Activated naive CD4-positive, alpha-beta T cell treated with anti-CD3 and anti-CD28 coated beads, Interleukin-2, amount 10 ng/mL, durations not matched to agents 7 days and 5 days (primary cell): ENCODE data around the gene MRAP2.

ENCODE experiments used
- CTCF ChIA-PET: fragments of 350-600 bp; sonication (Branson Sonifier 250); formaldehyde crosslinking; loops from one replicate; lab custom pipeline; 2021; ENCODE audit warnings: antibody characterized with exemption; lab: Charles Lee
- DNase-seq: peaks from one replicate; pipeline ENCODE4 v3.0.0-alpha.2; 2020
- H3K27ac Mint-ChIP-seq: one replicate; pipeline ENCODE4 v1.8.0; 2021; ENCODE audit warnings: mild to moderate bottlenecking, moderate library complexity, mixed read lengths
- H3K27me3 Mint-ChIP-seq: one replicate; pipeline ENCODE4 v1.8.0; 2021; ENCODE audit warnings: mild to moderate bottlenecking, mixed read lengths
- H3K36me3 Mint-ChIP-seq: one replicate; pipeline ENCODE4 v1.8.0; 2021; ENCODE audit warnings: mixed read lengths
- H3K4me1 Mint-ChIP-seq: one replicate; pipeline ENCODE4 v1.8.0; 2021; ENCODE audit warnings: mixed read lengths
- H3K4me3 Mint-ChIP-seq: one replicate; pipeline ENCODE4 v1.8.0; 2021; ENCODE audit warnings: mild to moderate bottlenecking, moderate library complexity, mixed read lengths
- H3K9me3 Mint-ChIP-seq: one replicate; pipeline ENCODE4 v1.8.0; 2021; ENCODE audit warnings: mixed read lengths

MRAP2 gene, protein sequence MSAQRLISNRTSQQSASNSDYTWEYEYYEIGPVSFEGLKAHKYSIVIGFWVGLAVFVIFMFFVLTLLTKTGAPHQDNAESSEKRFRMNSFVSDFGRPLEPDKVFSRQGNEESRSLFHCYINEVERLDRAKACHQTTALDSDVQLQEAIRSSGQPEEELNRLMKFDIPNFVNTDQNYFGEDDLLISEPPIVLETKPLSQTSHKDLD

DNA sequence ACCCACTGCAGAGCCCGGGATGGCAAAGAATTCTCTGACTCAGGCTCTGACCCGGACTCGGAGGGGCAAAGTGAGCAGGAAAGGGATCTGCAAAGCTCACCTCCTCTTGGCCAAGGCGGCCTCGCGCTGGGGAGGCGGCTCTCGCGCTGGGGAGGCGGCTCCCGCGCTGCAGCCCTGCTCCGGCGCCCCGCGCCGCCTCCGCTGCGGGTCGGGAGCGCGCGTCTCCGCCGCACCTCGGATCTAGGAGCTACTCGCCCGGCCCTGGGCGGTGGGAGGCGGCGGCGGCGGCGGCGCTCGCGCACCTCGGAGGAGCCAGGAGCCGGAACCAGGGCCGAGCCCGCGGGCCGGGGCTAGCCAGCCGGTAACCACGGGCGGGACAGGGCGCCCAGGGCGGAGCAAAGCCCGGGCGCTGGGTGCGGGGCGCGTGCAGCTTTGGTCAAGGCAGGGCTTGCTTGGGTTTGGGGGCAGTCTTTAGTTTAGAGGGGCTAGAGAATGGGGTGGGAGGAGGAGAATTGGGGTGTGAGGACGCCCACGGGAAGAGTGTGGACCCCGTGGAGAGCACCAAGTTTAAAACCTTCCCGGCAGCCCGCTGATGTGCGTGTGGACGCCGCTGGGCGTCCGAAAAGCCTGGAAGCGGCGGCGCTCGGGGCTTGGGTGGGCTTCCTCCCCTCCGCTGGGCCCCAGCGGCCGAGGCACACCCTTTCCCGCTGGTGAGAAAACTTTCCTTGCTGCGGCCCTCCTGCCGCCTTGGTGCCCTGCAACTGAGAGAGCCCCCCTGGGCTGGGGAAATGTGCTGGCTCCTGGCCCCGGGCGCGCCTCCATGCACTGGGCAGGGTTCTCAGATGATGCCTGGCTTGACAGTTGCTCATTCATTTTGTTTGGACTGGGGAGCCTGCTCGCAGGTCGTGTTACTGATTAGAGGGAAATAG lies at the start of gene MRAP2:
Gene MRAP2 (plus strand): TSS at position 250 of the 929 bp plus-strand sequence. CDS start 21,547 bp downstream, outside the sequence.
- Mint-ChIP-seq H3K4me3 (no peak within 1 kb of the TSS), H3K4me1 (no peaks in the 10 kb centered on the region), H3K9me3 (no peaks in the 10 kb centered on the region), H3K36me3 (no peaks in the 10 kb centered on the region), H3K27me3 (peaks cover 51% of the 10 kb centered on the region), H3K27ac (no peak within 1 kb of the TSS)
- DNase-seq = no peak
- CTCF ChIA-PET = no interaction called here

GRCh38 chr6:83984411-83984810 lies 49.2 kb upstream of the MRAP2 start:
- CTCF ChIA-PET = no interaction called here
- DNase-seq = no peak
- no peaks in the 10 kb centered on the region for H3K9me3 Mint-ChIP-seq
- H3K36me3 Mint-ChIP-seq = no peaks in the 10 kb centered on the region
- H3K27ac Mint-ChIP-seq = no peak overlapping the region
- no peaks in the 10 kb centered on the region for H3K27me3 Mint-ChIP-seq
- H3K4me3 Mint-ChIP-seq = no peak overlapping the region
- H3K4me1 Mint-ChIP-seq = no peaks in the 10 kb centered on the region

DNA sequence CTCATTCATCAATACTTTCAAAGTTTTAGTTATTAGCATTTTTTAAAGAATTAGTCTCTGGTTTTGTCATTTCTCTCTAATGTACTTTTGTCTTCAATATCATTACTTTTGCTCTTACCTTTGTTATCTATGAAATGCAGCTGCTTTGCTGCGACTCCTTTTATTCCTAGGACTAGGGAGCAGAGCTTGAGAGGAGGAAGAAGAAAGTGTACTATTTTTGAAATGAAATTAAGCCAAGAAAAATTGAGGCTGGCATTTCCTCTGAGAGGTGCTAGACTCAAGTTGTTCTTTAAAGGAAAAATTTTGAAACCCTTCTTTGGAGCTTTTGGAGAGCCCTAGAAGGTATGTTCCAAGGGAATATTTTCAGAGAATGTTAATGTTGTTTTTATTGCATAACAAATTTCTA lies 48.3 kb upstream of the MRAP2 start:
- H3K27me3 Mint-ChIP-seq = no peaks in the 10 kb centered on the region
- DNase-seq = no peak
- no peak overlapping the region for H3K4me3 Mint-ChIP-seq
- H3K36me3 Mint-ChIP-seq = no peaks in the 10 kb centered on the region
- H3K9me3 Mint-ChIP-seq = no peaks in the 10 kb centered on the region
- CTCF ChIA-PET = no interaction called here
- H3K4me1 Mint-ChIP-seq = no peaks in the 10 kb centered on the region
- no peak overlapping the region for H3K27ac Mint-ChIP-seq

- Mint-ChIP-seq H3K4me3 (no peak overlapping the region), H3K4me1 (no peaks in the 10 kb centered on the region), H3K9me3 (no peaks in the 10 kb centered on the region), H3K36me3 (no peaks in the 10 kb centered on the region), H3K27me3 (no peaks in the 10 kb centered on the region), H3K27ac (no peak overlapping the region)
- CTCF ChIA-PET = no interaction called here
- DNase-seq = no peak
Measured at GRCh38 chr6:83985715-83986114, 47.9 kb upstream of the MRAP2 start.

DNA sequence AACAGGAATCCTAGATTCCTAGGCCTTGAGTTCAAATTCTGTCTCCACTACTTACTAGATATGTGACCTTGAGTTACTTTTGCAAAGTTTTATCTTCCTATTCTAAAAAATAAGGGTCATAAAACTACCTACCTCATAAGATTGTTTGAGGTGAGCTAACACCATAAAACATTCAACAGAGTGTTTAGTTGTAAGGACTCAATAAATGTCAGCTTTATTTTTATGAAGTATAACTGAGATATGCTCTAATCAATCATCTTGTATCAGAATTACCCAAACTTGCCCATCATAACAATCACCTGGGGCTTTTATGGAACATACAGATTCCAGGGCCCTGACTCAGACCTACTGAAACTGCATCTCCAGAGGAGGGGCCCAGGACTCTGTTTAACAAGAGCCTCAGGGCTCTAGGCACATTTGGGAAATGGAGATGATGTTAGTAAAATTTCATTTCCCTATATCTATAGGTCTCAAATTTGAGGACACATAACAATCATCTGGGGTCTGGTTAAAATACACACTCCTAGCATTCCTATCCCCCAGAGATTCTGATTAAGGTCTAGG lies 35.5 kb upstream of the MRAP2 start:
- Mint-ChIP-seq H3K27ac (no peak overlapping the region), H3K4me1 (no peaks in the 10 kb centered on the region), H3K4me3 (no peak overlapping the region), H3K27me3 (no peaks in the 10 kb centered on the region), H3K9me3 (no peaks in the 10 kb centered on the region), H3K36me3 (no peaks in the 10 kb centered on the region)
- CTCF ChIA-PET = interaction anchor here (0.5 kb wide), 1 partner anchor 1459 kb away, joined by 3 read pairs; no protein-coding TSS in a partner anchor
- no peak for DNase-seq

- CTCF ChIA-PET = no interaction called here
- DNase-seq = no peak
- H3K27ac Mint-ChIP-seq = no peak overlapping the region
- no peaks in the 10 kb centered on the region for H3K27me3 Mint-ChIP-seq
- H3K4me1 Mint-ChIP-seq = no peaks in the 10 kb centered on the region
- no peaks in the 10 kb centered on the region for H3K36me3 Mint-ChIP-seq
- H3K4me3 Mint-ChIP-seq = no peak overlapping the region
- H3K9me3 Mint-ChIP-seq = no peaks in the 10 kb centered on the region
Measured at GRCh38 chr6:84001119-84001518, 32.5 kb upstream of the MRAP2 start.

GRCh38 chr6:84002226-84002625 lies 31.3 kb upstream of the MRAP2 start:
- CTCF ChIA-PET = no interaction called here
- Mint-ChIP-seq H3K9me3 (no peaks in the 10 kb centered on the region), H3K4me3 (no peak overlapping the region), H3K27me3 (no peaks in the 10 kb centered on the region), H3K4me1 (no peaks in the 10 kb centered on the region), H3K27ac (no peak overlapping the region), H3K36me3 (no peaks in the 10 kb centered on the region)
- no peak for DNase-seq

GRCh38 chr6:84003131-84003530 lies 30.4 kb upstream of the MRAP2 start:
- H3K36me3 Mint-ChIP-seq = no peaks in the 10 kb centered on the region
- CTCF ChIA-PET = no interaction called here
- H3K4me3 Mint-ChIP-seq = no peak overlapping the region

GRCh38 chr6:84003654-84004053 lies 29.9 kb upstream of the MRAP2 start:
- Mint-ChIP-seq H3K36me3 (no peaks in the 10 kb centered on the region), H3K9me3 (no peaks in the 10 kb centered on the region), H3K27me3 (no peaks in the 10 kb centered on the region), H3K4me1 (no peaks in the 10 kb centered on the region), H3K4me3 (no peak overlapping the region), H3K27ac (no peak overlapping the region)
- DNase-seq = no peak
- CTCF ChIA-PET = no interaction called here

More at GRCh38 chr6:84003131-84003530, 30.4 kb upstream of the MRAP2 start:
- Mint-ChIP-seq H3K27ac (no peak overlapping the region), H3K27me3 (no peaks in the 10 kb centered on the region), H3K4me1 (no peaks in the 10 kb centered on the region), H3K9me3 (no peaks in the 10 kb centered on the region)
- DNase-seq = no peak

DNA sequence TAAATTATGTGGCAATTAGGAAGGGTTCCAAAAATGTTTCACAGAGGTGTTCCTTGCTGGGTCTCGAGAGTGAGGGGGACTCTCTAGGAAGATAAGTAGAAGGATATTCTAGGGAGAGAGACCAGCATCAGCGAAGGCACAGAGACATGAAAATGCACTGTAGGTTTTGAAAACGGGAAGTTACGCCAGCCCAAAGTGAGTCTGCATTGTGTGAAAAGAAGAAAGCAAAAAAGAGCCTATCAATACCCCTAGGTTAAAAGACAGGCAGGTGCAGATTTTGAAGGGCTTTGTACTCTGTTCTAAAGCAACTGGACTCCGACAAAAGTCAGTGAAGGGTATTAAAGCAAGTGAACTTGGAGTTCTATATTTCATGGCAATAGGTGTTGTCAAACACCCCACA lies 25.7 kb upstream of the MRAP2 start:
- no peaks in the 10 kb centered on the region for H3K9me3 Mint-ChIP-seq
- no peak overlapping the region for H3K27ac Mint-ChIP-seq
- CTCF ChIA-PET = no interaction called here

DNA sequence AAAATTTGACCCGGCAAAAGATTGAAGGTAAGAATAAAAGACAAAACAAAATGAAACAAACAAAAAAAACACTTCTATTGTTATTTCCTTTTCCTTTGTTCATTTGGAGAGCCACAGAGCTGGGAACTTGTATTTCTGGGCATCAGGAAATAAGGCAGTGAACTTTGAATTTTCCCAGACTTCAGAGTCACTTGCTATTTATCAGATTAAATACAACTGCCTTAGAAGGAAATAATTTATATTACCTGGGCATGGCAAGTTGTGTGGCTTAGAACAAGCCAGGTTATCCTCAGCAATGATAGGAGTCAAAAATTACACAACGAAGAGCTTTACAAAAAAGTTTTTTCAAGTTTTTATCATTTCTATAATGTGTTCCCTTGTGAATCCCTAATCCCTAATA lies 20.2 kb upstream of the MRAP2 start:
- Mint-ChIP-seq H3K4me1 (no peaks in the 10 kb centered on the region), H3K27ac (no peak overlapping the region), H3K36me3 (no peaks in the 10 kb centered on the region), H3K27me3 (no peaks in the 10 kb centered on the region), H3K9me3 (no peaks in the 10 kb centered on the region), H3K4me3 (no peak overlapping the region)
- no peak for DNase-seq
- CTCF ChIA-PET = no interaction called here

More for the DNA sequence above, 25.7 kb upstream of the MRAP2 start:
- H3K27me3 Mint-ChIP-seq = no peaks in the 10 kb centered on the region
- DNase-seq = no peak
- no peaks in the 10 kb centered on the region for H3K36me3 Mint-ChIP-seq
- no peaks in the 10 kb centered on the region for H3K4me1 Mint-ChIP-seq
- no peak overlapping the region for H3K4me3 Mint-ChIP-seq

DNA sequence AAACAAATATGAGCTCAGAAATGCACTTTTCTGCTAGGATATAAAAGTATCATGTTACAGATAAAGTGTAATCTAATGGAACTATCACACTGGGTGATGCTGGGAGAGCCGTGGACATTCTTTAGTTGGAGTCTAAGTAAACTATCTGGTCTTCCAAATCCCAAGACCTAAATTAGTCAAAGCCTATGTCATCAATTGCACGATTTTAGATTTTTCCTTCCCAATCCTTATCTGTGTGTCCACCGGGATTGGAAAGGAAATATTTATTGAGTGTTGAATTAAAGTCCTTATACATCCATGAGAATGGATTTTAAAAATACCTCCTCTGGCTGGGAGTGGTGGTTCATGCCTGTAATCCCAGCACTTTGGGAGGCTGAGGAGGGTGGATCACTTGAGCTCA lies 19.6 kb upstream of the MRAP2 start:
- Mint-ChIP-seq H3K27ac (no peak overlapping the region), H3K4me3 (no peak overlapping the region), H3K9me3 (no peaks in the 10 kb centered on the region), H3K27me3 (no peaks in the 10 kb centered on the region), H3K4me1 (no peaks in the 10 kb centered on the region), H3K36me3 (no peaks in the 10 kb centered on the region)
- no peak for DNase-seq
- CTCF ChIA-PET = no interaction called here

DNA sequence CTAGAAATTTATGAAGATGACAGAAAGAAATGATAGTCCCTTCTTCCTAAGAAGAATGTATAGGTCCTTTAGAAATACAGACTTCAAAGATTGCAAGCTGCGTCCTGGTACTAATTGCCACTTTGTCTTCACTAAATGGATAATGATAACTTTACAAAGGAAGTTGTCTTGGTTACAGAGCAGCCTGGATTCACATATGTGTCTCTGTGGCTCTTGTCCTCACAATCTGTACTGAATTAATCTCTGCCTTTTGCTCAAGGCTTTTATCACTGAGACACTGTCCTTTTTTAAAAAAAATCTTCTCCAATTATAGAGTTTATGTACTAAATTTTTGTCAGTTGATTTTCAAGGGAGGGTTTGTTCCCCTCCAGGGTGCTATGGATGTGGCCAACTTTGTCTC lies 17.5 kb upstream of the MRAP2 start:
- Mint-ChIP-seq H3K4me1 (no peaks in the 10 kb centered on the region), H3K9me3 (no peaks in the 10 kb centered on the region), H3K27me3 (no peaks in the 10 kb centered on the region), H3K4me3 (no peak overlapping the region), H3K36me3 (no peaks in the 10 kb centered on the region), H3K27ac (no peak overlapping the region)
- CTCF ChIA-PET = no interaction called here
- no peak for DNase-seq

DNA sequence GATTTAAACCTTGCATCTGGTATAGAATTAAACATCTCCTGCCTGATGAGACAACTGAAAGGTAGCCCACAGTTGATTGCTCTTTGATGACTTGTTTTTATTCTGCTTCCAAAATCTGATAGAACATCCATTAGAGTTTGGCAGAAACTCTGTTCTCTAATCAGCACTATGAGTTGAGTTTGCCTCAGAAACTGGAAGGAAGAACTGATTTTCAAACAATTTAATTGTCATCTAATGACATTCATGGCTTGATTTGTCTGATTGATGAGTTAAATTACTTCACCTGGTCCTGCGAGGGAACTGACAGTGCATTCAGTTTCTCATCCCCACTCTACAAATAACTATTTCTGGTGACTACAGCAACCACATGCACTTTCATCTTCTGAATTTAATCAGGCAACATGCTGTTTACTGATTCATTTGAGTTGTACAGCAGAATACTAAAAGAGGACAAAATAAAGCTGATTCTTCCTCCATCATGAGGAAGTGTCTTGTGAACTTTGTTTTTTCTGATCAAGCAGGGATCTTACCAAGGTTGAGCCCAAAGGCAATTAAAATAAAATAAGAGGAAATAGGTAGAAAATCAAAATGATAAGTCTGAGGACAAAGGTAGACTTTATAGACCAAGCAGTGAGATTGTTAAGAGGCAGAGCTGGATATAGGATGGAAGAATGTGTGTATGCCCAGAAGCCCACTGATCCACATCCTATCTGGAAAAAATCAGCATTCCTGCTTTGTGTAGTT lies 15.7 kb upstream of the MRAP2 start:
- no peak for DNase-seq
- H3K9me3 Mint-ChIP-seq = no peaks in the 10 kb centered on the region
- no peak overlapping the region for H3K4me3 Mint-ChIP-seq
- no peaks in the 10 kb centered on the region for H3K36me3 Mint-ChIP-seq
- H3K4me1 Mint-ChIP-seq = no peaks in the 10 kb centered on the region
- CTCF ChIA-PET = no interaction called here
- no peaks in the 10 kb centered on the region for H3K27me3 Mint-ChIP-seq
- no peak overlapping the region for H3K27ac Mint-ChIP-seq
